Upper lobe of left lung (tissue), 4 donors: ENCODE data around the gene LEUTX.

Experiments
- CTCF ChIP-seq, 6 experiments: fragments of 450-650 bp in 4 of 6; fragments of 200-600 bp in 2 of 6; sonication (generic) in 2 of 6; IDR thresholded peaks; one replicate each; pipeline ENCODE4 v1.5.1; 2016 to 2019; ENCODE audit warnings: antibody characterized with exemption in 6 of 6
- EP300 ChIP-seq, 4 donors: sonication (generic); formaldehyde crosslinking; IDR thresholded peaks; one replicate each; pipeline ENCODE4 v1.5.1; 2017; ENCODE audit warnings: antibody characterized with exemption in 4 of 4, control low read depth in 2 of 4
- POLR2A ChIP-seq, 4 donors: fragments of 450-650 bp; IDR thresholded peaks; one replicate each; pipeline ENCODE4 v1.5.1; 2016 to 2017; ENCODE audit warnings: antibody characterized with exemption in 4 of 4, mild to moderate bottlenecking in 2 of 4

GRCh38 chr19:39737351-39737750 is 41.3 kb upstream of the LEUTX start:
- no peak for TF ChIP-seq CTCF (IDR thresholded peaks at IDR 0.05)
- TF ChIP-seq EP300 (IDR thresholded peaks at IDR 0.05), result no peak
- TF ChIP-seq POLR2A (IDR thresholded peaks at IDR 0.05), result no peak
